GM12864 (cell line): ENCODE results near the gene FCN2.

ENCODE experiments used
- DNase-seq: peaks from one replicate; pipeline ENCODE4 v3.0.0-alpha.2; 2011; ENCODE audit warnings: low read depth
- H3K4me3 ChIP-seq: 2 replicates; pipeline ENCODE4 v1.5.1; 2011; ENCODE audit warnings: mild to moderate bottlenecking, low read depth, low read length, control low read depth
- TF ChIP-seq, protein P1 (sequence below): IDR thresholded peaks from 2 replicates; pipeline ENCODE4 v1.5.1; 2011; ENCODE audit warnings: low read depth, mild to moderate bottlenecking, moderate library complexity, low read length, control low read depth, inconsistent platforms; ENCODE audit errors: missing control alignments

Gene FCN2

GRCh38 chr9:134885001-134885678, 4.5 kb downstream of the FCN2 start:
- H3K4me3 ChIP-seq = no peak overlapping the region
- DNase-seq = no peak
- TF ChIP-seq, protein P1, sequence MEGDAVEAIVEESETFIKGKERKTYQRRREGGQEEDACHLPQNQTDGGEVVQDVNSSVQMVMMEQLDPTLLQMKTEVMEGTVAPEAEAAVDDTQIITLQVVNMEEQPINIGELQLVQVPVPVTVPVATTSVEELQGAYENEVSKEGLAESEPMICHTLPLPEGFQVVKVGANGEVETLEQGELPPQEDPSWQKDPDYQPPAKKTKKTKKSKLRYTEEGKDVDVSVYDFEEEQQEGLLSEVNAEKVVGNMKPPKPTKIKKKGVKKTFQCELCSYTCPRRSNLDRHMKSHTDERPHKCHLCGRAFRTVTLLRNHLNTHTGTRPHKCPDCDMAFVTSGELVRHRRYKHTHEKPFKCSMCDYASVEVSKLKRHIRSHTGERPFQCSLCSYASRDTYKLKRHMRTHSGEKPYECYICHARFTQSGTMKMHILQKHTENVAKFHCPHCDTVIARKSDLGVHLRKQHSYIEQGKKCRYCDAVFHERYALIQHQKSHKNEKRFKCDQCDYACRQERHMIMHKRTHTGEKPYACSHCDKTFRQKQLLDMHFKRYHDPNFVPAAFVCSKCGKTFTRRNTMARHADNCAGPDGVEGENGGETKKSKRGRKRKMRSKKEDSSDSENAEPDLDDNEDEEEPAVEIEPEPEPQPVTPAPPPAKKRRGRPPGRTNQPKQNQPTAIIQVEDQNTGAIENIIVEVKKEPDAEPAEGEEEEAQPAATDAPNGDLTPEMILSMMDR = no peak

- no peak overlapping the region for H3K4me3 ChIP-seq
- TF ChIP-seq, protein P1 = no peak
- DNase-seq = no peak
These were observed 5.2 kb downstream of the FCN2 start for GRCh38 chr9:134885679-134886412.

- no peak overlapping the region for H3K4me3 ChIP-seq
- DNase-seq = no peak
- TF ChIP-seq, protein P1 = no peak
These were observed 5.9 kb downstream of the FCN2 start for GRCh38 chr9:134886413-134886913.

GRCh38 chr9:134887219-134887618, 6.6 kb downstream of the FCN2 start:
- TF ChIP-seq, protein P1 = no peak

DNA sequence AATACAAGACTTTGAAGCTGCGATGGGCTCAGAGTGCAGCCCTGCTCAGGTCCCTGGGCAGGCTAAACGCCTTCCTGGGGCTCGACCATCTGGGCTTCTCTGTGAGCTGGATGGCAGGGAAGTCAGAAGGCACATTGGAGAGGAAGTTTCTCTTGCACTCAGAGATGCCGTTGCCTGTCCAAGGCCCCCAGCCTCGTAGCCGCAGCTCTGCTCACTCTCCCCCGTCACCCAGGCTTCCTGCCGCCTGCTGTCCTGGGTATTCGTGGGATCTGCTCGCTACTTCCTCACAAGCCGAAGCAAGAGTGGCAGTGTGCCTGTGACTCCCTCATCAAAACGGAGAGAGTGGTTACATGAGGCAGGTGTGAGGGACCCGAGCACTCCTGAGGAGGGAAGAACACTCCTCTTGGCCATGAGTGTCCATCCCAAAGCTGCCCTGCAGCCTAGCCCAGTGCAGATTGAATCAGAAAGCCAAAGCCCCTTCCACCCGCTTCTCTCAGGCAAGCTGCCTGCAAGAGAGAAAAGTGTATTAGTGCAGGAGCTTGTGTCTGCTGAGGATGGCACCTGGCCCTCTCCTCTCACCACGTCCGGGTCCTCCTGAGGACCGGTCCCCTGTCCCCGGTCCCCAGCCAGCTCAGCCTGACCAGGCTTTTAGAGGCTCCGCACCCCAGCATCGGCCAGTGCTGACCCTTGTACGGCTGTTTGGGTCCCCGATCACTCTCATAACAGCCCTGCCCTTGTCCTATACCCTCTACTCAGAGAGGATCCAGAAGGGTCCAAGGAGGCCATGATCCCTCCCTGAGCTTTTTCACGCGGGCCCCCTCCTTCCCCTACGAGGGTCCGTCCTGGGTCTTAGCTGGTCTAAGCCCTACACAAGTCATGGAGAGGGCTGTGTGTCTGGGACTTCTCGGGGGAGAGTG, 7.3 kb downstream of the FCN2 start:
- TF ChIP-seq, protein P1 = no peak
- DNase-seq = no peak
- no peak overlapping the region for H3K4me3 ChIP-seq

More at GRCh38 chr9:134887219-134887618, 6.6 kb downstream of the FCN2 start:
- DNase-seq = no peak
- H3K4me3 ChIP-seq = no peak overlapping the region

DNA sequence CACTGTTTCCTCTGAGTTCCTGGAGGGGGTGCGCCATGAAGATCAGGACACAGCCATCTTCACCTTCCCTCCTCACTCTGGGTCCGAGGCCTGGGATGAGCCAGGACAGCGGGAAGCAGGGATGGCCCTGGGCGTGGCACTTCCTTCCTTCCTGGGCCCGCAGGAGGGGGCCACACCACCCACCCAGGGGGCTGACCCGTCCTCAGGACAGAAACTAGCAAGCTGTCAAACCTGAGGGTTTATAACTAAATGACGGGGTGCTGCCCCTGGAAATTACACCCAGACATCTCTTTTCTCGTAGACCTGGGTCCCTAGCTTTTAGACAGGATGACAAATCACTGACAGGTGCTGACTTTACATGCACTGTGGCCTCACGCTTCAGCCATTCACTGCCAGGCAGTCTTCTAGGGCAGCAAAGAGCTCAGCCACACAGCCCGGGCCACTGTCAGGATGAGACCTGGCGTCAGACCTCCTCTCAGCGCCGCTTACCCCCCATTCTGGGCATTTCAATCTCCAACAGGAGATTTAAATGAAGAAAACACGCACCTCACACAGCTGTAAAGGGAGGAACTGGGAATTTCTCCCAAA, 8.1 kb downstream of the FCN2 start:
- TF ChIP-seq, protein P1 = no peak
- no peak overlapping the region for H3K4me3 ChIP-seq
- DNase-seq = no peak
